SK-N-SH treated with all-trans-retinoic acid at 6 μM for 48 hours (cell line): ENCODE data around the gene FLOT2.

Experiments
- ESRRG ChIP-seq: fragments of 250-450 bp; sonication (Bioruptor Pico); IDR thresholded peaks from 2 replicates; pipeline ENCODE4 v1.6.1; 2021; ENCODE audit warnings: mild to moderate bottlenecking
- PPARA ChIP-seq: fragments of 250-450 bp; sonication (Bioruptor Pico); IDR thresholded peaks from 2 replicates; pipeline ENCODE4 v1.5.0; 2020; ENCODE audit warnings: mild to moderate bottlenecking, borderline replicate concordance
- TOX ChIP-seq: fragments of 250-450 bp; sonication (Bioruptor Pico); IDR thresholded peaks from 2 replicates; pipeline ENCODE4 v1.8.0; 2021; ENCODE audit warnings: mild to moderate bottlenecking, moderate library complexity, borderline replicate concordance
- ZNF8 ChIP-seq: fragments of 450-650 bp; formaldehyde crosslinking; IDR thresholded peaks from 2 replicates; pipeline ENCODE4 v1.5.0; 2020; ENCODE audit warnings: mild to moderate bottlenecking, moderate library complexity
- TF ChIP-seq, protein P1 (sequence below): fragments of 250-450 bp; sonication (Bioruptor Pico); IDR thresholded peaks from 2 replicates; pipeline ENCODE4 v1.8.0; 2020; ENCODE audit warnings: mild to moderate bottlenecking, moderate library complexity, borderline replicate concordance

GRCh38 chr17:28867276-28867675 is 30.3 kb downstream of the FLOT2 start:
- TF ChIP-seq, protein P1, sequence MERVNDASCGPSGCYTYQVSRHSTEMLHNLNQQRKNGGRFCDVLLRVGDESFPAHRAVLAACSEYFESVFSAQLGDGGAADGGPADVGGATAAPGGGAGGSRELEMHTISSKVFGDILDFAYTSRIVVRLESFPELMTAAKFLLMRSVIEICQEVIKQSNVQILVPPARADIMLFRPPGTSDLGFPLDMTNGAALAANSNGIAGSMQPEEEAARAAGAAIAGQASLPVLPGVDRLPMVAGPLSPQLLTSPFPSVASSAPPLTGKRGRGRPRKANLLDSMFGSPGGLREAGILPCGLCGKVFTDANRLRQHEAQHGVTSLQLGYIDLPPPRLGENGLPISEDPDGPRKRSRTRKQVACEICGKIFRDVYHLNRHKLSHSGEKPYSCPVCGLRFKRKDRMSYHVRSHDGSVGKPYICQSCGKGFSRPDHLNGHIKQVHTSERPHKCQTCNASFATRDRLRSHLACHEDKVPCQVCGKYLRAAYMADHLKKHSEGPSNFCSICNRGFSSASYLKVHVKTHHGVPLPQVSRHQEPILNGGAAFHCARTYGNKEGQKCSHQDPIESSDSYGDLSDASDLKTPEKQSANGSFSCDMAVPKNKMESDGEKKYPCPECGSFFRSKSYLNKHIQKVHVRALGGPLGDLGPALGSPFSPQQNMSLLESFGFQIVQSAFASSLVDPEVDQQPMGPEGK (CRISPR knock-in tag) = no peak
- no peak for TF ChIP-seq PPARA
- no peak for TF ChIP-seq ZNF8
- no peak for TF ChIP-seq TOX (CRISPR knock-in tag)
- TF ChIP-seq ESRRG (CRISPR knock-in tag) = no peak
